ENCODE measurements around the gene RNF169. TPM values are rescaled to one million over a fixed set of nuclear protein-coding genes. Genes with fewer than 3 reads are reported as not detected.

RNF169 gene
- total RNA-seq, result 10 to 100 TPM; 20.1 to 23.4 (median 22.3) TPM

- TF ChIP-seq POLR2A (IDR thresholded peaks at IDR 0.05), result peak; percentile 53 to 80
- TF ChIP-seq, protein P1, sequence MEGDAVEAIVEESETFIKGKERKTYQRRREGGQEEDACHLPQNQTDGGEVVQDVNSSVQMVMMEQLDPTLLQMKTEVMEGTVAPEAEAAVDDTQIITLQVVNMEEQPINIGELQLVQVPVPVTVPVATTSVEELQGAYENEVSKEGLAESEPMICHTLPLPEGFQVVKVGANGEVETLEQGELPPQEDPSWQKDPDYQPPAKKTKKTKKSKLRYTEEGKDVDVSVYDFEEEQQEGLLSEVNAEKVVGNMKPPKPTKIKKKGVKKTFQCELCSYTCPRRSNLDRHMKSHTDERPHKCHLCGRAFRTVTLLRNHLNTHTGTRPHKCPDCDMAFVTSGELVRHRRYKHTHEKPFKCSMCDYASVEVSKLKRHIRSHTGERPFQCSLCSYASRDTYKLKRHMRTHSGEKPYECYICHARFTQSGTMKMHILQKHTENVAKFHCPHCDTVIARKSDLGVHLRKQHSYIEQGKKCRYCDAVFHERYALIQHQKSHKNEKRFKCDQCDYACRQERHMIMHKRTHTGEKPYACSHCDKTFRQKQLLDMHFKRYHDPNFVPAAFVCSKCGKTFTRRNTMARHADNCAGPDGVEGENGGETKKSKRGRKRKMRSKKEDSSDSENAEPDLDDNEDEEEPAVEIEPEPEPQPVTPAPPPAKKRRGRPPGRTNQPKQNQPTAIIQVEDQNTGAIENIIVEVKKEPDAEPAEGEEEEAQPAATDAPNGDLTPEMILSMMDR (IDR thresholded peaks at IDR 0.05), result peak in 1 of 5 experiments; percentile 21
- TF ChIP-seq EP300 (IDR thresholded peaks at IDR 0.05), result peak in 1 of 2 donors; percentile 90
- Histone ChIP-seq H3K9me3 (no peaks in the 10 kb centered on the region), H3K4me3 (peak within 1 kb of the TSS; percentile 82 to 99 (median 91)), H3K4me1 (peaks cover 0 to 41% (median 16%) of the 10 kb centered on the region in 4 donors), H3K27ac (peak within 1 kb of the TSS; percentile 90 to 98 (median 96)), H3K27me3 (no peaks in the 10 kb centered on the region), H3K36me3 (no peaks in the 10 kb centered on the region)
- WGBS, 2 donors, result 1 to 2% methylated on average over 21 to 36 of the region's 47 CpGs
- DNase-seq (ENCODE audit: low spot score in 2 of 2), result peak; percentile 93 to 94
Observed at GRCh38 chr11:74748211-74749126, at the start of gene RNF169. TSS of gene RNF169 (plus strand) at chr11:74748849. CDS start at chr11:74748881, 32 bp downstream.

GRCh38 chr11:74699615-74700396 is 48.8 kb upstream of the RNF169 start:
- H3K4me1 ChIP-seq, result peaks cover 0 to 12% (median 9%) of the 10 kb centered on the region in 4 donors
- no peak for DNase-seq (ENCODE audit: low spot score in 2 of 2)
- 80 to 89% methylated on average over 9 of the region's 9 CpGs for WGBS, 2 donors
- TF ChIP-seq POLR2A (IDR thresholded peaks at IDR 0.05), result no peak
- TF ChIP-seq, protein P1 (IDR thresholded peaks at IDR 0.05), result no peak
- no peak for TF ChIP-seq EP300 (IDR thresholded peaks at IDR 0.05)
- H3K4me3 ChIP-seq, result no peak overlapping the region
- H3K27me3 ChIP-seq, result no peaks in the 10 kb centered on the region
- no peaks in the 10 kb centered on the region for H3K9me3 ChIP-seq
- H3K27ac ChIP-seq, result no peak overlapping the region
- H3K36me3 ChIP-seq, result no peaks in the 10 kb centered on the region

DNA sequence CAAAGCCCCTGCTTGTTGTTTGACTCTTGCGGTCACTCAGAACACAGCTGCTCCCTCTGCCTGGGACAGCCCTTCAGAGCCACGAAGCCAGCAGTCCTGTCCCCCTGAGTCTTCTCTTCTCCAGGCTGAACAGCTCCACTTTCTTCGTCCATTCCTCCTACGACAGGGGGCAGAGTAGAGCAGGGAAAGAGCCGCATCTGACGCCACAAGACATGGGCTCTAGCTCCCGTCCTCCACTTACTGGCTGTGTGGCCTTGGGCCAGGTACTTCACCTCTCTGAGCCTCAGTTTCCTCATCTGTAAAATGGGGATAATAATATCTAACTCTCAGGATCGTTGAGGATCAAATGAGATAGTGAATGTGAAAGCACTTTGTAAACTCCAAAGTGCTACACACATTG is 47.3 kb upstream of the RNF169 start:
- DNase-seq (ENCODE audit: low spot score in 2 of 2), result no peak
- Histone ChIP-seq H3K27ac (no peak overlapping the region), H3K4me1 (peaks cover 0 to 7% (median 5%) of the 10 kb centered on the region in 4 donors), H3K27me3 (no peaks in the 10 kb centered on the region), H3K36me3 (no peaks in the 10 kb centered on the region), H3K9me3 (no peaks in the 10 kb centered on the region), H3K4me3 (no peak overlapping the region)
- WGBS, 2 donors, result 60 to 65% methylated on average over 8 of the region's 8 CpGs
- TF ChIP-seq POLR2A (IDR thresholded peaks at IDR 0.05) (no peak), EP300 (IDR thresholded peaks at IDR 0.05) (no peak)
- TF ChIP-seq, protein P1 (IDR thresholded peaks at IDR 0.05), result no peak

DNA sequence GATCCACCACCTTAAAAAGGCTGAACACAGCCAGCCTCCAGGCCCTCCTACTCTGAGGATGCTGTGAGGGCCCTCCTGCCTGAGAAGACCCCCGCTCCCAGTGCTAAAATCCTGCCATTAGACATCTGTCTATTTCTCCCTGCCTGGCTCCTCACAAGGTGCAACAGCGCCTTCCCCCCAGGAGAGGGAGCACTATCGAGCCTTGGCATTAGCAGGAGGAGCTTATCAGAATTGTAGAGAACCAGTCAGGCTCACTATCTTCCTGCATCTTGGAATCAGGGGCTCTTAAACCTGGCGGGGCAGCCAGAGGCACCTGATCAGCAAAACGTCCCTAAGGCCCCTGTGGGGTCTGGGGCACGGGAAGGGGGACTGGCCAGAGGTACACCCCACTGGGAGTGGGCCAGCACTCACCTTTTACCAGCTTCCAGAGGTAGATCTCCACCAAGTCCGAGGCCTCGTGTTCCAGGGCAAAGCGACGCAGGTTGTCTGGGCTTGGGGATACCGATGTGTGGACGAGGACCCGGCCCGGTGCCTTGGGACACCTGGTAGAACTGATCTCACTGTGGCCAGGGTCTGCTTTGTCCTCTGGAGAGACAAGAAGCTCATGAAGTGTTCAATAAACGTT is 46.2 kb upstream of the RNF169 start:
- H3K27ac ChIP-seq, result no peak overlapping the region
- H3K4me3 ChIP-seq, result no peak overlapping the region
- WGBS, 2 donors, result 55 to 77% methylated on average over 11 to 14 of the region's 15 CpGs
- DNase-seq (ENCODE audit: low spot score in 2 of 2), result peak in 1 of 2 donors; percentile 66
- H3K36me3 ChIP-seq, result no peaks in the 10 kb centered on the region
- no peaks in the 10 kb centered on the region for H3K27me3 ChIP-seq
- no peaks in the 10 kb centered on the region for H3K4me1 ChIP-seq
- TF ChIP-seq, protein P1 (IDR thresholded peaks at IDR 0.05), result peak; percentile 76 to 92 (median 82)
- no peak for TF ChIP-seq POLR2A (IDR thresholded peaks at IDR 0.05)
- no peak for TF ChIP-seq EP300 (IDR thresholded peaks at IDR 0.05)
- no peaks in the 10 kb centered on the region for H3K9me3 ChIP-seq
